Measurements from ENCODE around the gene WDR89. TPM values are rescaled to one million over a fixed set of nuclear protein-coding genes. Genes with fewer than 3 reads are reported as not detected.

Gene WDR89
- total RNA-seq, 4 donors from 2014 or later = 5.9 to 18.8 (median 12.5) TPM

- no peak for ATAC-seq
- WGBS, 2 donors (ENCODE audit: low coverage in 1 of 2) = 84 to 92% methylated on average over 5 to 9 of the region's 9 CpGs
- no peak for TF ChIP-seq POLR2AphosphoS5 (IDR thresholded peaks at IDR 0.05)
- no peak for TF ChIP-seq EP300 (IDR thresholded peaks at IDR 0.05)
- TF ChIP-seq POLR2A (IDR thresholded peaks at IDR 0.05) = no peak
- TF ChIP-seq CTCF (IDR thresholded peaks at IDR 0.05) = no peak
- Histone ChIP-seq H3K27me3 (no peaks in the 10 kb centered on the region), H3K27ac (no peak overlapping the region), H3K9me3 (no peaks in the 10 kb centered on the region), H3K4me3 (no peak overlapping the region), H3K4me1 (no peaks in the 10 kb centered on the region), H3K36me3 (peaks cover 0 to 30% of the 10 kb centered on the region in 2 donors)
Observed at GRCh38 chr14:63682727-63683593, 41.3 kb upstream of the WDR89 start.

- WGBS, 2 donors (ENCODE audit: low coverage in 1 of 2) = 100% methylated on average over 1 of the region's 1 CpG; no CpG with 5 or more reads in 1 of the 2 donors
- no peak for TF ChIP-seq POLR2AphosphoS5 (IDR thresholded peaks at IDR 0.05)
- TF ChIP-seq EP300 (IDR thresholded peaks at IDR 0.05) = no peak
- TF ChIP-seq CTCF (IDR thresholded peaks at IDR 0.05) = no peak
- TF ChIP-seq POLR2A (IDR thresholded peaks at IDR 0.05) = no peak
- Histone ChIP-seq H3K9me3 (no peaks in the 10 kb centered on the region), H3K36me3 (peaks cover 0 to 40% of the 10 kb centered on the region in 2 donors), H3K4me3 (no peak overlapping the region), H3K4me1 (no peaks in the 10 kb centered on the region), H3K27ac (no peak overlapping the region), H3K27me3 (no peaks in the 10 kb centered on the region)
- ATAC-seq = no peak
Observed at GRCh38 chr14:63678536-63678935, 36.9 kb upstream of the WDR89 start.

- no peak overlapping the region for H3K4me3 ChIP-seq
- WGBS, 2 donors (ENCODE audit: low coverage in 1 of 2) = 83 to 92% methylated on average over 3 of the region's 3 CpGs
- no peaks in the 10 kb centered on the region for H3K9me3 ChIP-seq
- no peak overlapping the region for H3K27ac ChIP-seq
- peaks cover 0 to 36% of the 10 kb centered on the region in 2 donors for H3K36me3 ChIP-seq
- no peak for ATAC-seq
- TF ChIP-seq POLR2AphosphoS5 (IDR thresholded peaks at IDR 0.05) (no peak), CTCF (IDR thresholded peaks at IDR 0.05) (no peak), POLR2A (IDR thresholded peaks at IDR 0.05) (no peak), EP300 (IDR thresholded peaks at IDR 0.05) (no peak)
- no peaks in the 10 kb centered on the region for H3K27me3 ChIP-seq
- no peaks in the 10 kb centered on the region for H3K4me1 ChIP-seq
Observed at GRCh38 chr14:63677891-63678379, 36.3 kb upstream of the WDR89 start.

GRCh38 chr14:63676615-63677014, 34.9 kb upstream of the WDR89 start:
- ATAC-seq = no peak
- no peak for TF ChIP-seq EP300 (IDR thresholded peaks at IDR 0.05)
- no peak for TF ChIP-seq POLR2A (IDR thresholded peaks at IDR 0.05)
- no peak for TF ChIP-seq CTCF (IDR thresholded peaks at IDR 0.05)
- no peak for TF ChIP-seq POLR2AphosphoS5 (IDR thresholded peaks at IDR 0.05)
- Histone ChIP-seq H3K4me1 (no peaks in the 10 kb centered on the region), H3K27ac (no peak overlapping the region), H3K27me3 (no peaks in the 10 kb centered on the region), H3K4me3 (no peak overlapping the region), H3K9me3 (no peaks in the 10 kb centered on the region), H3K36me3 (peaks cover 0 to 32% of the 10 kb centered on the region in 2 donors)
- WGBS, 2 donors (ENCODE audit: low coverage in 1 of 2) = 100% methylated on average over 1 to 2 of the region's 3 CpGs
